Endothelial cell of umbilical vein (primary cell): ENCODE measurements around the gene TLE3. TPM values are rescaled to one million over a fixed set of nuclear protein-coding genes. Genes with fewer than 3 reads are reported as not detected.

ENCODE experiments used
- BruUV-seq: library from RNA; stranded (reverse); fragments of 400-500 nt; replicated peaks from 2 replicates; lab custom pipeline; 2021; lab: Mats Ljungman, UMichigan
- CTCF ChIA-PET: fragments of 300-600, 350-600 bp; sonication (Branson Sonifier 250); formaldehyde crosslinking; loops from one replicate; lab custom pipeline; 2021; ENCODE audit warnings: antibody characterized with exemption, inconsistent platforms; lab: Charles Lee
- POLR2A ChIA-PET: fragments of 300-600, 350-600 bp; sonication (Branson Sonifier 250); formaldehyde crosslinking; loops from one replicate; lab custom pipeline; 2021; ENCODE audit warnings: antibody characterized with exemption, inconsistent platforms; lab: Charles Lee
- DNase-seq: peaks from one replicate; pipeline ENCODE4 v3.0.0-alpha.2; 2011; ENCODE audit warnings: low read depth, low spot score
- FAIRE-seq: peaks from 2 replicates; lab custom pipeline; 2011; peaks lifted over from hg19 to GRCh38; lab: Jason Lieb, UNC
- H2AFZ ChIP-seq: 2 replicates; pipeline ENCODE4 v1.6.0; 2012; ENCODE audit warnings: low read depth, low read length, control low read depth, inconsistent platforms
- H3K27ac ChIP-seq: 2 replicates; pipeline ENCODE4 v1.5.1; 2011; ENCODE audit warnings: low read depth, mild to moderate bottlenecking, control low read depth, low read length, moderate library complexity; ENCODE audit not compliant: insufficient read depth
- H3K27me3 ChIP-seq, 2 experiments: 2 replicates each; pipeline versions ENCODE4 v1.6.0 to v1.6.1; 2011; ENCODE audit warnings: low read length in 2 of 2, mixed read lengths in 1 of 2; ENCODE audit not compliant: control insufficient read depth in 2 of 2, insufficient read depth in 2 of 2
- H3K36me3 ChIP-seq, 2 experiments: 2 replicates in 1 of 2; 3 replicates in 1 of 2; pipeline ENCODE4 v1.5.1; 2011; ENCODE audit warnings: low read length in 2 of 2, mild to moderate bottlenecking in 1 of 2, moderate library complexity in 1 of 2; ENCODE audit not compliant: control insufficient read depth in 2 of 2, insufficient read depth in 2 of 2; ENCODE audit errors: extremely low read depth in 1 of 2
- H3K4me1 ChIP-seq: 3 replicates; pipeline ENCODE4 v1.5.1; 2011; ENCODE audit warnings: mild to moderate bottlenecking, low read length; ENCODE audit not compliant: control insufficient read depth, insufficient read depth; ENCODE audit errors: extremely low read depth
- H3K4me2 ChIP-seq: 2 replicates; pipeline ENCODE4 v1.6.1; 2011; ENCODE audit warnings: low read length, control low read depth, mixed read lengths; ENCODE audit not compliant: insufficient read depth
- H3K4me3 ChIP-seq, 3 experiments: fragments of 200-600 bp in 1 of 3; sonication (generic), shearing (Covaris generic) in 1 of 3; replicated peaks in 1 of 3; 2 replicates each; pipeline ENCODE4 v1.5.1; 2011 to 2016; ENCODE audit warnings: control low read depth in 3 of 3, low read length in 3 of 3, mild to moderate bottlenecking in 2 of 3, inconsistent platforms in 1 of 3, low read depth in 1 of 3, moderate library complexity in 1 of 3; ENCODE audit not compliant: insufficient read depth in 1 of 3
- H3K79me2 ChIP-seq: 2 replicates; pipeline ENCODE4 v1.6.0; 2012; ENCODE audit warnings: low read length, inconsistent platforms; ENCODE audit not compliant: control insufficient read depth, insufficient read depth
- H3K9ac ChIP-seq: replicated peaks from 2 replicates; pipeline ENCODE3; 2011; ENCODE audit warnings: low read length, control low read depth; ENCODE audit not compliant: insufficient read depth; ENCODE audit errors: extremely low read depth
- H3K9me1 ChIP-seq: replicated peaks from 3 replicates; pipeline ENCODE4 v1.6.0; 2011; ENCODE audit warnings: mild to moderate bottlenecking, low read length; ENCODE audit not compliant: control insufficient read depth, insufficient read depth; ENCODE audit errors: extremely low read depth
- H3K9me3 ChIP-seq: replicated peaks from 2 replicates; pipeline ENCODE4 v1.5.1; 2012; ENCODE audit warnings: low read length, inconsistent platforms; ENCODE audit not compliant: control insufficient read depth, insufficient read depth
- H4K20me1 ChIP-seq: replicated peaks from 2 replicates; pipeline ENCODE3; 2011; ENCODE audit warnings: mild to moderate bottlenecking, low read length; ENCODE audit not compliant: control insufficient read depth, insufficient read depth; ENCODE audit errors: extremely low read depth
- EZH2 ChIP-seq: IDR thresholded peaks from 2 replicates; pipeline ENCODE4 v1.6.1; 2012; ENCODE audit warnings: borderline replicate concordance, low read depth, mild to moderate bottlenecking, moderate library complexity, low read length, inconsistent platforms; ENCODE audit not compliant: severe bottlenecking
- FOS ChIP-seq: IDR thresholded peaks from 2 replicates; pipeline ENCODE4 v1.6.1; 2011; ENCODE audit warnings: mild to moderate bottlenecking, low read length, moderate library complexity, borderline replicate concordance; ENCODE audit not compliant: insufficient read depth
- GATA2 ChIP-seq: IDR thresholded peaks from 2 replicates; pipeline ENCODE4 v1.7.0; 2011; ENCODE audit warnings: low read depth, mild to moderate bottlenecking, moderate library complexity, mixed read lengths, low read length; ENCODE audit not compliant: insufficient read length, insufficient read depth
- JUN ChIP-seq: IDR thresholded peaks from 2 replicates; pipeline ENCODE4 v1.6.1; 2011; ENCODE audit warnings: borderline replicate concordance, low read depth; ENCODE audit not compliant: insufficient read length, insufficient read depth
- MAX ChIP-seq: IDR thresholded peaks from 2 replicates; pipeline ENCODE4 v1.6.1; 2011; ENCODE audit not compliant: insufficient read depth, insufficient read length
- POLR2A ChIP-seq: IDR thresholded peaks from 2 replicates; pipeline ENCODE4 v1.6.1; 2012; ENCODE audit warnings: low read depth, mild to moderate bottlenecking, control low read depth, low read length
- POLR2AphosphoS5 ChIP-seq: IDR thresholded peaks from 2 replicates; pipeline ENCODE4 v1.6.1; 2012; ENCODE audit warnings: low read depth, mild to moderate bottlenecking, control low read depth, low read length, moderate library complexity; ENCODE audit not compliant: insufficient read depth
- dilution Hi-C: fragments of 300-500 bp; cut with MboI; formaldehyde crosslinking; loops from one replicate; pipeline ENCODE4 v1.15.0; 2019; ENCODE audit warnings: low sequenced_read_pairs; ENCODE audit not compliant: extremely low pct_ligation_motif_present
- intact Hi-C: fragments of 100-400 bp; cut with micrococcal nuclease; formaldehyde crosslinking; loops from one replicate; pipeline ENCODE4 v1.10.0; 2022
- polyA plus RNA-seq, 4 experiments: library from polyadenylated mRNA; depleted of rRNA in 3 of 4; stranded (reverse) in 3 of 4; unstranded in 1 of 4; fragments of >200 nt; gene quantifications; 2 replicates each; pipeline versions ENCODE4 v1.2.1 to v1.2.3, GENCODE V29; 2011 to 2012; ENCODE audit warnings: missing spikeins in 1 of 4
- total RNA-seq: library from RNA; stranded (reverse); gene quantifications from 2 replicates; pipeline ENCODE4 v1.2.3, GENCODE V29; 2021

Gene TLE3
- total and polyA plus RNA-seq, 2 donors (not counting 3 experiments of a cell fraction or from before 2014, with no cell fraction given) = 40.5 to 56.9 TPM

GRCh38 chr15:70128414-70129140, 30.9 kb upstream of the TLE3 start:
- intact Hi-C loops = no loop called here
- CTCF ChIA-PET = interaction anchor here (1.1 to 1.7 kb wide), 4 partner anchors 13 to 27 kb away, joined by 4 to 7 read pairs (median 4); no protein-coding TSS in a partner anchor
- no TSS peak for BruUV-seq

GRCh38 chr15:70127770-70128413, 30.2 kb upstream of the TLE3 start:
- H3K4me2 ChIP-seq = peak overlapping the region; percentile 21
- no peak overlapping the region for H3K9ac ChIP-seq
- DNase-seq (no peak), FAIRE-seq (no peak)
- no peaks in the 10 kb centered on the region for H3K79me2 ChIP-seq
- H3K27ac ChIP-seq = peak overlapping the region; percentile 35
- no peaks in the 10 kb centered on the region for H3K9me1 ChIP-seq
- CTCF ChIA-PET = interaction anchor here (0.7 to 1.7 kb wide), 8 partner anchors 8 to 32 kb away, joined by 3 to 7 read pairs (median 4); no protein-coding TSS in a partner anchor
- POLR2A ChIA-PET = no interaction called here
- H2AFZ ChIP-seq = no peak overlapping the region
- TF ChIP-seq GATA2 (no peak), POLR2A (no peak), FOS (no peak), EZH2 (no peak)
- no TSS peak for BruUV-seq
- no peaks in the 10 kb centered on the region for H3K36me3 ChIP-seq
- H4K20me1 ChIP-seq = no peaks in the 10 kb centered on the region
- dilution Hi-C loops = no loop called here
- peaks cover 18% of the 10 kb centered on the region for H3K4me1 ChIP-seq
- H3K27me3 ChIP-seq = peaks cover 6 to 10% of the 10 kb centered on the region in 2 experiments
- no peaks in the 10 kb centered on the region for H3K9me3 ChIP-seq
- no peak overlapping the region for H3K4me3 ChIP-seq
- intact Hi-C loops = loop anchor here (1.0 to 2.0 kb wide), 2 partner anchors 17 to 29 kb away; no protein-coding TSS in a partner anchor

More at GRCh38 chr15:70128414-70129140, 30.9 kb upstream of the TLE3 start:
- FAIRE-seq = no peak
- H2AFZ ChIP-seq = no peak overlapping the region
- DNase-seq = no peak
- H3K27me3 ChIP-seq = peaks cover 8 to 10% of the 10 kb centered on the region in 2 experiments
- H4K20me1 ChIP-seq = no peaks in the 10 kb centered on the region
- no peaks in the 10 kb centered on the region for H3K79me2 ChIP-seq
- dilution Hi-C loops = no loop called here
- no peaks in the 10 kb centered on the region for H3K9me1 ChIP-seq
- H3K36me3 ChIP-seq = no peaks in the 10 kb centered on the region
- no peak overlapping the region for H3K27ac ChIP-seq
- H3K9me3 ChIP-seq = no peaks in the 10 kb centered on the region
- POLR2A ChIA-PET = no interaction called here
- peaks cover 18% of the 10 kb centered on the region for H3K4me1 ChIP-seq
- no peak overlapping the region for H3K9ac ChIP-seq
- no peak for TF ChIP-seq MAX
- no peak for TF ChIP-seq GATA2
- no peak for TF ChIP-seq EZH2
- no peak for TF ChIP-seq JUN
- TF ChIP-seq POLR2AphosphoS5 = no peak
- no peak for TF ChIP-seq POLR2A
- H3K4me2 ChIP-seq = no peak overlapping the region
- H3K4me3 ChIP-seq = no peak overlapping the region
